HepG2 (cell line): ENCODE measurements around the gene PODN. TPM values are rescaled to one million over a fixed set of nuclear protein-coding genes. Genes with fewer than 3 reads are reported as not detected.

Experiments
- CENPT ChIP-seq: sonication (generic); formaldehyde crosslinking; IDR thresholded peaks from 2 replicates; pipeline ENCODE4 v1.8.0; 2022; ENCODE audit warnings: low read depth, mild to moderate bottlenecking, moderate library complexity, missing genetic modification reagents
- E2F2 ChIP-seq: sonication (generic); formaldehyde crosslinking; IDR thresholded peaks from 2 replicates; pipeline ENCODE4 v1.4.0; 2020; ENCODE audit warnings: missing genetic modification reagents, borderline replicate concordance
- GLMP ChIP-seq: sonication (generic); formaldehyde crosslinking; IDR thresholded peaks from 2 replicates; pipeline ENCODE4 v1.9.0; 2021; ENCODE audit warnings: missing genetic modification reagents, mild to moderate bottlenecking, borderline replicate concordance
- HOXA7 ChIP-seq: sonication (generic); formaldehyde crosslinking; IDR thresholded peaks from 2 replicates; pipeline ENCODE4 v1.8.1; 2022; ENCODE audit warnings: mild to moderate bottlenecking, missing genetic modification reagents, moderate library complexity
- JUND ChIP-seq: sonication (generic); formaldehyde crosslinking; IDR thresholded peaks from 2 replicates; pipeline ENCODE4 v1.8.0; 2022; ENCODE audit warnings: mild to moderate bottlenecking, missing genetic modification reagents
- MAFF ChIP-seq: IDR thresholded peaks from 2 replicates; pipeline ENCODE4 v1.6.1; 2011; ENCODE audit warnings: low read depth, low read length, improper control_type of control experiment
- NCOA5 ChIP-seq: sonication (generic); formaldehyde crosslinking; IDR thresholded peaks from 2 replicates; pipeline ENCODE4 v1.4.0; 2020; ENCODE audit warnings: missing genetic modification reagents
- NFIC ChIP-seq: IDR thresholded peaks from 2 replicates; pipeline ENCODE4 v1.6.1; 2012; ENCODE audit warnings: mild to moderate bottlenecking, low read length, inconsistent platforms
- PRPF4 ChIP-seq: fragments of 200-400 bp; formaldehyde crosslinking; IDR thresholded peaks from 2 replicates; pipeline ENCODE4 v1.6.1; 2016; ENCODE audit warnings: low read length, low read depth; ENCODE audit not compliant: poor library complexity, severe bottlenecking
- RAD21 ChIP-seq: fragments of 450-650 bp; formaldehyde crosslinking; IDR thresholded peaks from 2 replicates; pipeline ENCODE4 v1.5.0; 2020; ENCODE audit warnings: mild to moderate bottlenecking
- SKIL ChIP-seq: sonication (generic); formaldehyde crosslinking; IDR thresholded peaks from 2 replicates; pipeline ENCODE4 v1.8.0; 2022; ENCODE audit warnings: missing genetic modification reagents, mild to moderate bottlenecking, moderate library complexity, borderline replicate concordance
- TAF1 ChIP-seq: sonication (generic); formaldehyde crosslinking; IDR thresholded peaks from 2 replicates; pipeline ENCODE4 v1.4.0; 2020; ENCODE audit warnings: missing genetic modification reagents
- TCF7 ChIP-seq: sonication (generic); IDR thresholded peaks from 2 replicates; pipeline ENCODE4 v1.6.1; 2016; ENCODE audit warnings: antibody characterized with exemption, low read depth
- ZBTB42 ChIP-seq: sonication (generic); formaldehyde crosslinking; IDR thresholded peaks from 2 replicates; pipeline ENCODE4 v1.5.0; 2020; ENCODE audit warnings: mild to moderate bottlenecking, missing genetic modification reagents
- ZFAT ChIP-seq: sonication (generic); formaldehyde crosslinking; conservative IDR thresholded peaks from 2 replicates; pipeline ENCODE4 v1.8.1; 2023; ENCODE audit warnings: missing genetic modification reagents, inconsistent platforms
- ZNF230 ChIP-seq: sonication (generic); formaldehyde crosslinking; IDR thresholded peaks from 2 replicates; pipeline ENCODE4 v1.4.0; 2020; ENCODE audit warnings: mild to moderate bottlenecking, missing genetic modification reagents
- ZNF234 ChIP-seq: sonication (generic); formaldehyde crosslinking; conservative IDR thresholded peaks from 2 replicates; pipeline ENCODE4 v1.5.1; 2020; ENCODE audit warnings: mild to moderate bottlenecking, missing genetic modification reagents
- ZNF280D ChIP-seq: sonication (generic); formaldehyde crosslinking; IDR thresholded peaks from 2 replicates; pipeline ENCODE4 v1.5.1; 2020; ENCODE audit warnings: mild to moderate bottlenecking, missing genetic modification reagents
- ZNF468 ChIP-seq: sonication (generic); formaldehyde crosslinking; IDR thresholded peaks from 2 replicates; pipeline ENCODE4 v1.8.0; 2022; ENCODE audit warnings: mild to moderate bottlenecking, moderate library complexity, missing genetic modification reagents
- ZNF550 ChIP-seq: sonication (generic); formaldehyde crosslinking; IDR thresholded peaks from 2 replicates; pipeline ENCODE4 v1.4.0; 2020; ENCODE audit warnings: mild to moderate bottlenecking, missing genetic modification reagents, borderline replicate concordance
- ZNF567 ChIP-seq: sonication (generic); formaldehyde crosslinking; IDR thresholded peaks from 2 replicates; pipeline ENCODE4 v1.8.1; 2023; ENCODE audit warnings: mild to moderate bottlenecking, missing genetic modification reagents, borderline replicate concordance
- ZNF644 ChIP-seq: IDR thresholded peaks from 2 replicates; pipeline ENCODE4 v1.6.1; 2016; ENCODE audit warnings: low read depth
- ZNF878 ChIP-seq: sonication (generic); formaldehyde crosslinking; IDR thresholded peaks from 2 replicates; pipeline ENCODE4 v1.8.1; 2023; ENCODE audit warnings: mild to moderate bottlenecking, missing genetic modification reagents, moderate library complexity
- ZSCAN31 ChIP-seq: sonication (generic); formaldehyde crosslinking; IDR thresholded peaks from 2 replicates; pipeline ENCODE4 v1.5.0; 2020; ENCODE audit warnings: low read depth, mild to moderate bottlenecking, missing genetic modification reagents
- polyA plus RNA-seq, 8 experiments: library from polyadenylated mRNA; depleted of rRNA in 3 of 8; stranded (reverse) in 7 of 8; unstranded in 1 of 8; fragments of >200 nt; fragmentation: Illumina TruSeq in 4 of 8; extraction: Trizol in 4 of 8; gene quantifications; 2 replicates each; pipeline versions ENCODE4 v1.2.1 to v1.2.3, GENCODE V29; 2011 to 2016; ENCODE audit warnings: low read depth in 4 of 8, missing spikeins in 1 of 8, mixed read lengths in 1 of 8; ENCODE audit not compliant: insufficient read depth in 1 of 8
- total RNA-seq, 5 experiments: library from RNA; depleted of rRNA; stranded (reverse); fragments of >200 nt; fragmentation: Illumina TruSeq; extraction: Trizol; gene quantifications; 2 replicates each; pipeline ENCODE4 v1.2.3, GENCODE V29; 2016; ENCODE audit warnings: low read depth in 1 of 5

The PODN gene
- total and polyA plus RNA-seq, 2 of the 13 experiments (the other 11 are each of a cell fraction or from before 2014, with no cell fraction given), result 0.13 TPM; not detected in 1

GRCh38 chr1:53089478-53090226 lies 27.6 kb downstream of the PODN start (continued):
- TF ChIP-seq SKIL (CRISPR knock-in tag) (peak; percentile 70; the same call in 1 of the 2 replicates), ZNF567 (no peak), TAF1 (CRISPR knock-in tag) (no peak), TCF7 (no peak), JUND (peak; percentile 97), CENPT (CRISPR knock-in tag) (no peak), ZNF468 (CRISPR knock-in tag) (no peak), HOXA7 (no peak), ZSCAN31 (CRISPR knock-in tag) (no peak; the same call in 1 of the 2 replicates), MAFF (no peak), ZNF280D (CRISPR knock-in tag) (peak; percentile 64; the same call in 1 of the 2 replicates), ZNF550 (CRISPR knock-in tag) (no peak), ZNF878 (no peak), E2F2 (no peak), PRPF4 (no peak), ZNF644 (CRISPR knock-in tag) (peak; percentile 85; the same call in 1 of the 2 replicates), ZNF234 (CRISPR knock-in tag) (no peak), ZNF230 (CRISPR knock-in tag) (no peak), ZFAT (CRISPR knock-in tag) (no peak), GLMP (CRISPR knock-in tag) (no peak), NCOA5 (no peak), RAD21 (CRISPR knock-in tag) (no peak), ZBTB42 (CRISPR knock-in tag) (no peak), NFIC (no peak)
